ENCODE data around the gene DND1. TPM values are rescaled to one million over a fixed set of nuclear protein-coding genes. Genes with fewer than 3 reads are reported as not detected.

The DND1 gene
- total RNA-seq = 0.15 and 0.67 TPM in 2 replicates

DNA sequence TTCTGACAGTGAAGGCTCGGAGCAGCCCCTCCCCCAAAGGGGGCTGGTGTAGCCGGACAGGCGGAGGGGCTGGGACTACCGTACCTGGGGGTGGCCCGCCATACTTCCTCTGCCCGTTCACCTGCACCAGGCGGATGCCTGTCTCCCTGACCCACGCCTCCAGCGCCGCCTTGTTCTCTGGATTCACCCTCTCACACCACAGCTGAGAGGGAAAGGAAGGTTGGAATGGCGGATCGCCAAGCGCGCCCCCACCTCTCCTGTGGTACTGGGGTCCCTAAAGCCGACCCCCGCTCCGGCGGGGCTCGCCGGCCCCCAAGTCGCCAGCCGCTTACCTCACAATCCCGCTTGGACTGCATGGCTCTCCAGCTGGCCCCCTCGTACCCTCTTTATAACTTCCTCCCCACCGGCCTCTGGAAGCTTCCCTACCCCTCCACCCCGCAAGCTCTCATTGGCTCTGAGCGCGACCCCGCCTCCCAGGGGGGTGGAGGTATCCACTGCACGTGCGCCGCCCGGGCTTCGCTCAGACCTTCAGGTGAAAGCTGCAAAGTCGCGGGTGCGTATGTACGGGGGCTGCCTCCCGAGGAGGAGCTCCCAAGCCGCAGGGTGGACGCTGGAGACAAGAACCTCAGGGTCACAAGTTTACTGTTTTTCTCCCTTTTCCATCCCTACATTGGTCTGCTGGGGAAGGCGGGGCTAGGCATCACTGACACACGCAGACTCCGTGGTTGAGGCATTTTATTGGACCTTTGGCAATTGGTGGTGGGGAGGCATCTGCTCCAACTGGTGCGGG is at the start of gene DND1:
Gene DND1, minus strand, starts transcription at position 390 of the 790 bp plus-strand sequence. Its CDS starts 34 bp downstream, at position 356.

DNA sequence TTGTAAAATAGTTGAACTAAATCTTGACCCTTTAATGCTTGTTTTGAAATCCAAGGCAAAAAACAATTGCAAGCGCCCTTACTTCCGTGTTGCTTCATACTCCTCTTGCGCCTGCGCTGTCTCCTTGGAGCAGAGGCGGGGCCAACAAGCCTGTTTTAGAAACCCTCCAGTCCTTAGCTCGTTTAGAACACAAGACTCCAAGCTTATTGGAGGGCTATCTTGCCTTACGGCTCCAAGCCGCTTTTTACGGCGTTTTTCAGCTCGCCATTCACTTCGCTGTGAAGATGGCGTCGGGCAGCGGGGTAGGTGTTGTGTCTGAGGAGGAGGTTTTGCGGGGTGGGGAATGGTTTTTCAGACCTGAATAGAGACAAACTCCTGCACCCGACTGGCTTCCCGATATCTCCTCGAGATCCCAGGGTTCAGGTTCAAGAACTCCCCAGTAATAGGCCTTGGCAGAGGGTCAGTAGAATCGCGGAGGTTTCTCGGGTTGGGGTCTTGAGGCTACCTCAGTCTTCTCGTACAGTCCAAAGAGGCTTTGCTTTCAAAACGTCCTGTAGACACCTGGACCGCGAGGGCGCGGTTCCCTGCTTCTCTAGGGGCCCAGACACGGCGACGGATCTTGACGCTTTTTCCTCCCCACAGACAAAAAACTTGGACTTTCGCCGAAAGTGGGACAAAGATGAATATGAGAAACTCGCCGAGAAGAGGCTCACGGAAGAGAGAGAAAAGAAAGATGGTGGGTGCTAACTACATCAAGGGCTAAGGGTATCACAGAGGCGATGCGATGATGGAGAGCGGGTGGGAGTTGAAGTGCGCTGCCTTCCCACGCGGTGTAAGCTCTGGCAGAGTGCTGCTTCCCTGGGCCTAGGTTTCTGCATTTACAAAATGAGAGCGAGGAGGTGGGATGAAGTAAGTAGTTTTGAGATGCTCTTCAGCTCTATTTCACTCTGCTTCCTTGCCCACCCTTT is 27.1 kb upstream of the DND1 start, which contains the start of gene ZMAT2:
Gene ZMAT2, plus strand, starts transcription at position 271 of the 968 bp plus-strand sequence. Its CDS starts 14 bp downstream, at position 285.

DNA sequence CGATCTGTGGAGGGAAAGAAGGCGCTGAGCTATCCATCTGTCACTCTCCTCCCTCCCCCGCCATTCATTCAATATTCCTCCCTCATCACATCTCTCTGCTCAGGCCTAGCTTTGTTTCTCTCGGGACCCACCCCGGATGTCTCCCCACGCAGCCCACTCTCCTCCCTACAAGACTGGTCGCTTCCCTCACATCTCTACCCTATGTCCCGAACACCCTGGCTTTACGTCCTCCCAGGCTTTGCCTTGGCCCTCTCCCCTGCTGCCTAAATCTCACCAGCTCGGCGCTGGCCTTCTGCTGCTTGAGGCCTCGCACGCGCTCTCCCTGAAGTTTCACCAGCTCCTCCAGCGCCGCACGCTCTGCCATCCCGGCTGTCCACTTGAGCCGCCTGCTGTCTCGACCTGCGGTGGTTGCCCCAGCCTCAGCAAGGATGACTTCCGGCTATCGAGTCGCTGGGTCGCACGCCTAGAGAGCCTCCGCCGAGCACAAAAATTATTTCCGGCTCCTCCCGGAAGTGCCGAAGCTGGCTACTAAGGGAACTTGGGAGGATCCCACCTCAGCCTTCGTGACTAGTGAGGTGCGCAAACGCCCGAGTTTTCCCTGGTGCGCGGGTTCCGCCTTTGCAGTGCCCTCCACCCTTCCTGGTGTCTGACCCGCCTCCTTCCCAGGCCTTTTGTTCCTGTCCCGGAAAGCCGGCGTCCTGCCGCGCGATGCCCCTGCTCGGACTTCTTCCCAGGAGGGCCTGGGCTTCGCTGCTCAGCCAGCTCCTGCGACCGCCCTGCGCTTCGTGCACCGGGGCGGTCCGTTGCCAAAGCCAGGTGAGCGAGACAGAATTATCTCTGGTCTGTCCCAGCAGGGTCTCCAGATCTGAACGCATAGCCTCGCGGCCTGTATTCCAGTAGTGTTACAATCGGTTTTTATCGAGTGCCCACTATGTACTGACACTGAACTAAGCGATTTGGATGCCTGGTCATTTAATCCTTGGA is 17.9 kb upstream of the DND1 start, which contains the start of the genes HARS1 and HARS2:
Gene HARS1, minus strand, starts transcription at position 430 of the 984 bp plus-strand sequence. Its CDS starts 66 bp downstream, at position 364.
Gene HARS2, plus strand, starts transcription at position 515 of the 984 bp plus-strand sequence. Its CDS starts 194 bp downstream, at position 709.

DNA sequence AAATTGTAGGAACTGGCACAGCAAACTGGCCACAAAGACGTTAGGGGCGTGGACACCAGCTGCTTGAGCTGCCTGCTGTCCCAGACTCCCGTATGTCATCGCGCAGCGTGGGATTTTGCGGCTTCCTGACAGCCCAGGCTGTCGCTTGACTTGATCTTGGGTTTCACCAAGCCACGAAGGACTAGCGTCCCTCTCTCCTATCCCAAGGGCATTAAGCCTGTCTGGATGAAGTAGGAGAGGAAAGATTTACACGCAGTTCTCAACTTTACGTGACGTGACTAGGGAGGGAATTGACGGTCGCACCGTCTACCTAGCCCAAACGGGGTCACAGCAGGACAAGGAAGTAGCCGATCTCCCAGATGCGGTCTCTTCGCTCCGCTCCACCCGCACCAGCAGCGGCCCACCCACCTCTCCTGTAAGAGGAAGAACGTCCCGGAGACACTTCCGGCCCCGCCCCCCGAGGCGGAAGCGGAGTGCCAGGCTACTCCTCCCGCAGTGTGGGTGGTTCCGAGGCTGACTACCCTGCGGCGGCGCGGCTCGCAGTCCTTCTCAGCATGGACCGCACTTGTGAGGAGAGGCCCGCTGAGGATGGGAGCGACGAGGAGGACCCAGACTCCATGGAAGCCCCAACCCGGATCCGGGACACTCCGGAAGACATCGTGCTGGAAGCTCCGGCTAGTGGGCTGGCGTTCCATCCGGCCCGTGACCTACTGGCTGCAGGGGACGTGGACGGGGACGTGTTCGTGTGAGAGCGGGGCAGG is 8.8 kb downstream of the DND1 start, which contains the start of gene WDR55:
Gene WDR55, plus strand, starts transcription at position 546 of the 761 bp plus-strand sequence. Its CDS starts 9 bp downstream, at position 555.

DNA sequence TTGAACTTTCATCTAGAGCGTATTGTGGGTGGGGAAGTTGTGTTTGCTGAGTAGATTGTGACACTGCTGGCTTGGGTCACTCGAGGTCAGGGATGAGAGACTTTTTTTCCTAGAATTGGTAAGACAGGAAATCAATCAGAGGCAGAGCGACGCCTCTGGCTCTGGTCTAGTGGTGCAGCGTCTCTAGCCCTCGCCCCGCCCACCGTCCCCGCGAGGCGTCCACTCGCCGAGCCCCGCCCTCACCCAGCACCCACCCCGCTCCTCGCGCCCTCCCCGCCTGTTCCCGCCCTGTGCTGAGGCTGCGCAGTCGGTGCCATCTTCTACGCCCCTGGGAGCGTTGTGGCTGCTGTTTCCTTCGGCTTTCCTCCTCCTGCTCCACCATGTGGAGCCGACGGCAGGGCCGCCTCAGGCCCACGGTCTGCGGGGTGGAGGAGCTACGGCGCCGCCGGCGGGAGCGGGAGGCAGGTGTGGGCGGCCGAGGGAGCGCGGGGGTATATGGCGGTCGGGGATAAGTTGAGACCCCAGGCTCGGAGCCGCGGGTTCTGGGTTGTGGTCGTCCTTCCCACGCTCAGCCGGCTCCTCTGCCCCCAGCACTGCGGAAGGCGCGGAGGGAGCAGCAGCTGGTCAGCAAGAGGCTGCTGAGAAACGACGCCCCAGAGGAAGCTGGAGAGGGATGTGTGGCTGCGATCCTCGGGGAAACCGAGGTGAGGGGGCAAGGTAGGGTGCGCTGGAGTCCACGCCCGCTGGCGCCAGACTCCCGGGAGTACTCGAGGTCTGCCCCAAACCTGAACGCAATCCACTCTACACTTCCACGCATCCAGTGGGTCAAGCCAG is 34.0 kb downstream of the DND1 start, which contains the start of gene TMCO6:
Gene TMCO6, plus strand, starts transcription at position 304 of the 834 bp plus-strand sequence. Its CDS starts 77 bp downstream, at position 381.

GRCh38 chr5:140633021-140633471 is 40.3 kb downstream of the DND1 start, which contains the start of gene CD14:
CD14 (minus strand) TSS chr5:140633175; CDS start chr5:140633071, 104 bp downstream.

Other genes with a start within 250 kb of the DND1 start
- 1.7 and 3.9 TPM in 2 replicates for gene EIF4EBP3, start 125.9 kb downstream of the DND1 start, total RNA-seq
- 50.7 and 58.3 TPM in 2 replicates for gene SRA1, start 116.1 kb downstream of the DND1 start, total RNA-seq
- 8.2 and 10.9 TPM in 2 replicates for gene APBB3, start 109.0 kb downstream of the DND1 start, total RNA-seq
- gene SLC35A4, start 108.7 kb downstream of the DND1 start, total RNA-seq = 34.9 and 38.8 TPM in 2 replicates
- 0.17 TPM in 1 of 2 replicates, not detected in the other for gene CD14, start 40.4 kb downstream of the DND1 start, total RNA-seq
- 10.6 and 14.6 TPM in 2 replicates for gene TMCO6, start 34.1 kb downstream of the DND1 start, total RNA-seq
- 60.2 and 73.4 TPM in 2 replicates for gene NDUFA2, start 25.9 kb downstream of the DND1 start, total RNA-seq
- 58.7 and 73.3 TPM in 2 replicates for gene IK, start 25.7 kb downstream of the DND1 start, total RNA-seq
- gene WDR55, start 8.7 kb downstream of the DND1 start, total RNA-seq = 15.9 and 17.0 TPM in 2 replicates
- 70.8 and 73.6 TPM in 2 replicates for gene HARS1, start 17.8 kb upstream of the DND1 start, total RNA-seq
- gene HARS2, start 17.9 kb upstream of the DND1 start, total RNA-seq = 21.3 and 27.2 TPM in 2 replicates
- 16.5 and 25.6 TPM in 2 replicates for gene ZMAT2, start 26.9 kb upstream of the DND1 start, total RNA-seq
- not detected in 2 replicates for gene PCDHA1, start 112.6 kb upstream of the DND1 start, total RNA-seq
- gene PCDHA2, start 121.3 kb upstream of the DND1 start, total RNA-seq = not detected in 2 replicates
- under 0.01 TPM in 1 of 2 replicates, not detected in the other for gene PCDHA3, start 127.5 kb upstream of the DND1 start, total RNA-seq
- under 0.01 TPM in 2 replicates for gene PCDHA4, start 133.5 kb upstream of the DND1 start, total RNA-seq
- not detected in 2 replicates for gene PCDHA5, start 148.0 kb upstream of the DND1 start, total RNA-seq
- 0.15 TPM in 1 of 2 replicates, not detected in the other for gene PCDHA6, start 154.4 kb upstream of the DND1 start, total RNA-seq
- gene PCDHA7, start 160.7 kb upstream of the DND1 start, total RNA-seq = 0.15 TPM in 1 of 2 replicates, not detected in the other
- gene PCDHA8, start 167.6 kb upstream of the DND1 start, total RNA-seq = not detected in 2 replicates
- gene PCDHA9, start 174.8 kb upstream of the DND1 start, total RNA-seq = not detected in 2 replicates
- not detected in 2 replicates for gene PCDHA10, start 182.3 kb upstream of the DND1 start, total RNA-seq
- not detected in 2 replicates for gene PCDHA11, start 195.4 kb upstream of the DND1 start, total RNA-seq
- not detected in 2 replicates for gene PCDHA12, start 201.7 kb upstream of the DND1 start, total RNA-seq
- not detected in 2 replicates for gene PCDHA13, start 208.5 kb upstream of the DND1 start, total RNA-seq